Neural crest cell (in vitro differentiated cells): ENCODE results near the gene HLF. TPM values are rescaled to one million over a fixed set of nuclear protein-coding genes. Genes with fewer than 3 reads are reported as not detected.
A peak's percentile ranks its signal among the peaks of the same experiment; 100 is the strongest.

Source experiments
- DNase-seq: peaks from one replicate; pipeline ENCODE4 v3.0.0; 2021; ENCODE audit warnings: low read depth, mixed read lengths, low spot score
- H3K27ac Mint-ChIP-seq: one replicate; pipeline ENCODE4 v1.8.0; 2021; ENCODE audit warnings: mild to moderate bottlenecking, mixed read lengths; ENCODE audit not compliant: unreplicated experiment
- H3K27me3 Mint-ChIP-seq: 2 replicates; pipeline ENCODE4 v1.8.0; 2021; ENCODE audit warnings: low read depth, mild to moderate bottlenecking, mixed read lengths
- H3K36me3 Mint-ChIP-seq: 2 replicates; pipeline ENCODE4 v1.8.0; 2021; ENCODE audit warnings: low read depth, mild to moderate bottlenecking, mixed read lengths
- H3K4me1 Mint-ChIP-seq: 2 replicates; pipeline ENCODE4 v1.8.0; 2021; ENCODE audit warnings: mixed read lengths
- H3K4me3 Mint-ChIP-seq: one replicate; pipeline ENCODE4 v1.8.0; 2021; ENCODE audit warnings: mild to moderate bottlenecking, mixed read lengths
- H3K9me3 Mint-ChIP-seq: 2 replicates; pipeline ENCODE4 v1.8.0; 2021; ENCODE audit warnings: mixed read lengths
- total RNA-seq: library from RNA; stranded (reverse); gene quantifications from 2 replicates; pipeline ENCODE4 v1.2.1, GENCODE V29; 2021
- TF ChIP-seq, protein P1 (sequence below): fragments of 200-600 bp; sonication (generic); conservative IDR thresholded peaks from 2 replicates; pipeline ENCODE4 v1.5.0; 2021; ENCODE audit warnings: antibody characterized with exemption, mild to moderate bottlenecking

Gene HLF
- total RNA-seq, 1 donor from 2014 or later = not detected

- Mint-ChIP-seq H3K9me3 (peaks cover 6% of the 10 kb centered on the region), H3K36me3 (no peaks in the 10 kb centered on the region), H3K27me3 (no peaks in the 10 kb centered on the region), H3K4me3 (peak overlapping the region; percentile 19), H3K4me1 (peaks cover 29% of the 10 kb centered on the region), H3K27ac (peak overlapping the region; percentile 72)
- DNase-seq = no peak
- TF ChIP-seq, protein P1, sequence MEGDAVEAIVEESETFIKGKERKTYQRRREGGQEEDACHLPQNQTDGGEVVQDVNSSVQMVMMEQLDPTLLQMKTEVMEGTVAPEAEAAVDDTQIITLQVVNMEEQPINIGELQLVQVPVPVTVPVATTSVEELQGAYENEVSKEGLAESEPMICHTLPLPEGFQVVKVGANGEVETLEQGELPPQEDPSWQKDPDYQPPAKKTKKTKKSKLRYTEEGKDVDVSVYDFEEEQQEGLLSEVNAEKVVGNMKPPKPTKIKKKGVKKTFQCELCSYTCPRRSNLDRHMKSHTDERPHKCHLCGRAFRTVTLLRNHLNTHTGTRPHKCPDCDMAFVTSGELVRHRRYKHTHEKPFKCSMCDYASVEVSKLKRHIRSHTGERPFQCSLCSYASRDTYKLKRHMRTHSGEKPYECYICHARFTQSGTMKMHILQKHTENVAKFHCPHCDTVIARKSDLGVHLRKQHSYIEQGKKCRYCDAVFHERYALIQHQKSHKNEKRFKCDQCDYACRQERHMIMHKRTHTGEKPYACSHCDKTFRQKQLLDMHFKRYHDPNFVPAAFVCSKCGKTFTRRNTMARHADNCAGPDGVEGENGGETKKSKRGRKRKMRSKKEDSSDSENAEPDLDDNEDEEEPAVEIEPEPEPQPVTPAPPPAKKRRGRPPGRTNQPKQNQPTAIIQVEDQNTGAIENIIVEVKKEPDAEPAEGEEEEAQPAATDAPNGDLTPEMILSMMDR = no peak
Observed at GRCh38 chr17:55334881-55335540, 70.3 kb downstream of the HLF start.

DNA sequence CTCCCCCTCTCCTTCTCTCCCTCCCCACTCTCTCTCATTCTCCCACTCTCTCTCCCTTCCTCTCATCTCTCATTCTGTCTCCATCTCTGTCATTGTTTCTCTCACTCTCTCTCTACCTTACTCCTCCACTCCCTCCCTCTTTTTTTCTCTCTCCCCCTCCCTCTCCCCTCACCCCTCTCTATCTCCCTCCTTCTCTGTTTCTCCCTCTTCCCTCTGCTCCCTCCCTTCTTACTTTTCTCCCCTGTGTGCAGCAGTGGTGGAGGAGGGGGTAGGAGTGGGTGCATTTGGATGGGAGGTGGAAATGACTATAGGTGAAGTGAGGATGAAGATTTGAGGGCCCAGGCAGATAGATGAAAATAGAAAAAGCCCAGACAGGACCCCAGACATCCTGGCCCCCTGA, 70.9 kb downstream of the HLF start:
- H3K9me3 Mint-ChIP-seq = peaks cover 6% of the 10 kb centered on the region
- TF ChIP-seq, protein P1 = no peak
- peak overlapping the region; percentile 72 for H3K27ac Mint-ChIP-seq
- DNase-seq = no peak
- no peaks in the 10 kb centered on the region for H3K27me3 Mint-ChIP-seq
- peaks cover 29% of the 10 kb centered on the region for H3K4me1 Mint-ChIP-seq
- no peaks in the 10 kb centered on the region for H3K36me3 Mint-ChIP-seq
- peak overlapping the region; percentile 19 for H3K4me3 Mint-ChIP-seq

GRCh38 chr17:55336426-55336825, 71.7 kb downstream of the HLF start:
- peaks cover 6% of the 10 kb centered on the region for H3K9me3 Mint-ChIP-seq
- H3K4me1 Mint-ChIP-seq = peaks cover 29% of the 10 kb centered on the region
- H3K27ac Mint-ChIP-seq = no peak overlapping the region
- H3K27me3 Mint-ChIP-seq = no peaks in the 10 kb centered on the region
- no peaks in the 10 kb centered on the region for H3K36me3 Mint-ChIP-seq
- no peak overlapping the region for H3K4me3 Mint-ChIP-seq
- no peak for DNase-seq
- TF ChIP-seq, protein P1 = no peak

DNA sequence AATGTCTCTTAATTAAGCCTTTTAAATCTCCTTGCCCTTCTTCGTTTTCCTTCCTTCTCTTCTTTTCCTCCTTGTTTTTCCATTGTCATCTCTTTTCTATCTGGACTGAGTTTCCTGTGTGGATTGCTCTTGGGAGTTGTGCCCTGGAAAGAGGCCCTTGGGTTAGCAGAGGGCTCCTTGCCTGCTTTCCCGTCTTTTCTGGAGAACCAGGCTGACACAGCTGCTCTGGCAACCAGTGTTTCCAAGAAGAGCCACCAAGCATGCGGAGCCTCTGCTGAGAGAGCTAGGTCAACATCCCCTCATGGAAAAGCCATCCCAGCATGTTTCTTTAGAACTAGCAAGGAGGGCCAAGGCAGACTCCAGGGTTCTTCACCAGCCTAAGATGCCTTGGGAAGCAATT, 75.4 kb downstream of the HLF start:
- no peak overlapping the region for H3K4me3 Mint-ChIP-seq
- TF ChIP-seq, protein P1 = no peak
- no peak overlapping the region for H3K27ac Mint-ChIP-seq
- no peaks in the 10 kb centered on the region for H3K36me3 Mint-ChIP-seq
- no peaks in the 10 kb centered on the region for H3K27me3 Mint-ChIP-seq
- no peak for DNase-seq
- peaks cover 14% of the 10 kb centered on the region for H3K4me1 Mint-ChIP-seq
- H3K9me3 Mint-ChIP-seq = peaks cover 4% of the 10 kb centered on the region

DNA sequence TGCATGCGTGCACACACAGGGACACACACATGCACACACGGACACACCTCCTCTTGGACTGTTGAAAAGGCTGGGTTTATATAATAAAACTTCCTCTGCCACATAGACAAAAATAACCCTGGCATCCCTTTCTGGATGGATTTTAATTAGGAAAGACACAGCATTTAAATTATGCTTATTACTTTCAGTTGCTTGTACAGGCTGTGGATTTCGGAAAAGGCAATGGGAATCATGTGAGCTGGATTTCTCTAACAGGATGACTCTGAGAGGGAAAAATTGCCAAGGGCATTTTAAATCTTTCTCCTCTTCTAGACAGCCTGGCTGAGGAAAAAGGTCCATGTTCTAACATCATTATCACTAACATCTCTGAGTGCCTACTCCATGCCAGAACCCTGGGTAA, 75.9 kb downstream of the HLF start:
- H3K27ac Mint-ChIP-seq = no peak overlapping the region
- peaks cover 9% of the 10 kb centered on the region for H3K4me1 Mint-ChIP-seq
- TF ChIP-seq, protein P1 = no peak
- peaks cover 3% of the 10 kb centered on the region for H3K9me3 Mint-ChIP-seq
- H3K4me3 Mint-ChIP-seq = no peak overlapping the region
- DNase-seq = no peak
- H3K27me3 Mint-ChIP-seq = no peaks in the 10 kb centered on the region
- no peaks in the 10 kb centered on the region for H3K36me3 Mint-ChIP-seq
